GM12874 (cell line): ENCODE measurements around the gene OR10H4.

Source experiments
- CTCF ChIP-seq: IDR thresholded peaks from 2 replicates; pipeline ENCODE4 v1.5.1; 2011; ENCODE audit warnings: low read depth, mild to moderate bottlenecking, control low read depth, low read length, moderate library complexity; ENCODE audit not compliant: insufficient read depth

The OR10H4 gene

GRCh38 chr19:15935167-15935702 lies 13.6 kb upstream of the OR10H4 start:
- no peak for TF ChIP-seq CTCF

- no peak for TF ChIP-seq CTCF
Observed at GRCh38 chr19:15936173-15936572, 12.6 kb upstream of the OR10H4 start.

- TF ChIP-seq CTCF = no peak
Observed at GRCh38 chr19:15936950-15937349, 11.9 kb upstream of the OR10H4 start.

- no peak for TF ChIP-seq CTCF
Observed at GRCh38 chr19:15937771-15938170, 11.0 kb upstream of the OR10H4 start.

GRCh38 chr19:15944401-15944800 lies 4.4 kb upstream of the OR10H4 start:
- no peak for TF ChIP-seq CTCF

- TF ChIP-seq CTCF = no peak
Observed at GRCh38 chr19:15945301-15945700, 3.5 kb upstream of the OR10H4 start.

GRCh38 chr19:15954820-15955219 lies 6.0 kb downstream of the OR10H4 start:
- no peak for TF ChIP-seq CTCF

- TF ChIP-seq CTCF = no peak
Observed at GRCh38 chr19:15962319-15962718, 13.5 kb downstream of the OR10H4 start.
